ENCODE data around the gene POLRMT.
"Not testable (repeated sequence)": the region's sequence is repeated elsewhere in the genome, so short reads cannot be mapped to it uniquely, and the experiment has no call there.

Gene POLRMT

GRCh38 chr19:590396-590745 lies 43.0 kb downstream of the POLRMT start:
- H3K4me3 ChIP-seq (ENCODE audit: control insufficient read depth, low read depth, low read length) = peak overlapping the region; percentile 27
- TF ChIP-seq CTCF (IDR thresholded peaks at IDR 0.05; ENCODE audit: control insufficient read depth, insufficient read depth, low read depth, low read length, missing control alignments) = no peak
- DNase-seq (ENCODE audit: low read depth) = no peak

DNA sequence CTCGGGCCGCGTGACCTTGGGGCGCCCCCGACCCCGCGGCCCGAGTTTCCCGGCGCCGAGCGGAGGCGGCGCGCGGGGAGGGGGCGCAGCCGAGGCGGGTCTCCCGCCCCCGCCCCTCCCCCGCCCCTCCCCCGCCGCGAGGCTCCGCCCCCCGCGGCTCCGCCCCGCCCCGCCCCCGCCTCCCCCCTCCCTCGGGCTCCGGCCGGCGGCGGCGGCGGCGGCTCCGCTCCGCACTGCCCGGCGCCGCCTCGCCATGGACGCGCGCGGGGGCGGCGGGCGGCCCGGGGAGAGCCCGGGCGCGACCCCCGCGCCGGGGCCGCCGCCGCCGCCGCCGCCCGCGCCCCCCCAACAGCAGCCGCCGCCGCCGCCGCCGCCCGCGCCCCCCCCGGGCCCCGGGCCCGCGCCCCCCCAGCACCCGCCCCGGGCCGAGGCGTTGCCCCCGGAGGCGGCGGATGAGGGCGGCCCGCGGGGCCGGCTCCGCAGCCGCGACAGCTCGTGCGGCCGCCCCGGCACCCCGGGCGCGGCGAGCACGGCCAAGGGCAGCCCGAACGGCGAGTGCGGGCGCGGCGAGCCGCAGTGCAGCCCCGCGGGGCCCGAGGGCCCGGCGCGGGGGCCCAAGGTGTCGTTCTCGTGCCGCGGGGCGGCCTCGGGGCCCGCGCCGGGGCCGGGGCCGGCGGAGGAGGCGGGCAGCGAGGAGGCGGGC lies 43.5 kb downstream of the POLRMT start, which contains the start of gene HCN2:
TSS of gene HCN2 (plus strand) at position 189 of the 703 bp plus-strand sequence. CDS start at position 254, 65 bp downstream.
- no peak for DNase-seq (ENCODE audit: low read depth)
- no peak for TF ChIP-seq CTCF (IDR thresholded peaks at IDR 0.05; ENCODE audit: control insufficient read depth, insufficient read depth, low read depth, low read length, missing control alignments)
- peak within 1 kb of the TSS; percentile 27 for H3K4me3 ChIP-seq (ENCODE audit: control insufficient read depth, low read depth, low read length)

DNA sequence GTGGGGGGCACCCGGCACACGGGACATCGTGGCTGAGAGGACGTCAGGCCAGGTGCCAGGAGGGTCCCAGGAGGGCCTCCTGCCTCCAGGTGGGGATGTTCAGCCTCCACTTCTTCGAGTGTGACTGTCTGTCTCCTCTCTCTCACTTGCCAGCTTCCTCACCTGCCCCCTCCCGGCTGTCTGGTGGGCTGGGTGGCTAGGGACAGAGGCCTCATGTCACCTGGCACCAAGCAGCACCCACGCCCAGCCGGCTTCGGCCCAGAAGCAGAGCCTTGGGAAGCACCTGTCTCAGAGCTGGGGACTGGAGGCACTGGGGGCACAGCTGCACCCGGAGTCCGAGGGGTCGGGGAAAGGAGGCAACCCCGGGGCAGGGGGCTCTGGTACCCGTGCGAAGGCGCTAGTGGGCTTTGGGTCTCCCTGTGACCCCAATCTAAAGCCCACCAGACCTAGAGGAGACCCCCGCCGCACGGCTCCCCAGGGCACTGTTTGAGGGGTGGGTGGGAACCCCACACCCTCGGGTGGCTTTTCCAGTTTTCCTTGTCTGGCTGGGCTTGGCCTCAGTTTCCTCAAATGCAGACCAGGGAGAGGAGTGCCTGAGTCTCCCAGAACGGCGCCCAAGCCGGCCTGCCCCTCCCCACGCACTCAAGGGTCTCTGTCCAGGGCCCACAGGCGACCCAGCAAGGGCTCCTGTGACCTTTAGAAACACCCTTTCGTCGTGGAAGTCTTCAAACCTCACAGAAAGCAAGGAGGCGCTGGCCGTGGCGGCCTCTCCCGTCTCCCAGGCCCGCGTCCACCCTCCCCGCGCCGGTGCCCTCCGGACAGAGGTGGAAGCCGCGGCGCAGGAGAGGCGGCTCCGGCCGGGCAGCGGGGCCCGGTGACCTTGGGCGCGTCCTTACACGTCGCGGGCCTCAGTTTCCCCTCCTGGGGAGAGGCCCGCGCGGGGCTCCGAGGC lies 44.3 kb downstream of the POLRMT start:
- H3K4me3 ChIP-seq (ENCODE audit: control insufficient read depth, low read depth, low read length) = no peak overlapping the region
- DNase-seq (ENCODE audit: low read depth) = no peak
- no peak for TF ChIP-seq CTCF (IDR thresholded peaks at IDR 0.05; ENCODE audit: control insufficient read depth, insufficient read depth, low read depth, low read length, missing control alignments)

- H3K4me3 ChIP-seq (ENCODE audit: control insufficient read depth, low read depth, low read length) = no peak overlapping the region
- TF ChIP-seq CTCF (IDR thresholded peaks at IDR 0.05; ENCODE audit: control insufficient read depth, insufficient read depth, low read depth, low read length, missing control alignments) = peak; percentile 80
- DNase-seq (ENCODE audit: low read depth) = no peak
Observed at GRCh38 chr19:588093-588740, 45.1 kb downstream of the POLRMT start.

- TF ChIP-seq CTCF (IDR thresholded peaks at IDR 0.05; ENCODE audit: control insufficient read depth, insufficient read depth, low read depth, low read length, missing control alignments) = no peak
- DNase-seq (ENCODE audit: low read depth) = no peak
- no peak overlapping the region for H3K4me3 ChIP-seq (ENCODE audit: control insufficient read depth, low read depth, low read length)
Observed at GRCh38 chr19:585551-586110, 47.7 kb downstream of the POLRMT start.

DNA sequence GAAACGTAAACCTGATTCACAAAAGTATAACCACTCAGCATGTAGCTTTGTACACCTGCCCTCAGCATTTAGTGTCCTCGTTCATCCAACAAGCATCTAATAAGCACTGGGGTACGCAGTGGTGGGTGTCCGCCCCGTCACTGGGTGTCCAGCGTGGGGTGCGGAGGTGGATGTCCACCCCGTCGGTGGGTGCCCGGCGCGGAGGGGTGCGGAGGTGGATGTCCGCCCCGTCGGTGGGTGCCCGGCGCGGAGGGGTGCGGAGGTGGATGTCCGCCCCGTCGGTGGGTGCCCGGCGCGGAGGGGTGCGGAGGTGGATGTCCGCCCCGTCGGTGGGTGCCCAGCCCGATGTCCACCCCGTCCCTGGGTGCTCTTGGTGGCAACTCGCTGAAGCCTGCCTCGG lies 48.2 kb downstream of the POLRMT start:
- DNase-seq (ENCODE audit: low read depth) = not testable (repeated sequence)

More for the DNA sequence above, 48.2 kb downstream of the POLRMT start:
- not testable (repeated sequence) for H3K4me3 ChIP-seq (ENCODE audit: control insufficient read depth, low read depth, low read length)

All from AG09309 (cell line).